SK-N-SH treated with all-trans-retinoic acid at 6 μM for 48 hours (cell line): ENCODE measurements around the gene SHANK2.

ENCODE experiments used
- ATAC-seq: fragments of 200-7000 bp; cut with Tn5 transposase; 3 replicates; pipeline ENCODE4 v1.9.1; 2020; ENCODE audit warnings: mild to moderate bottlenecking, moderate library complexity
- ARNTL ChIP-seq: fragments of 450-650 bp; formaldehyde crosslinking; IDR thresholded peaks from 2 replicates; pipeline ENCODE4 v1.5.0; 2020; ENCODE audit warnings: low read depth, mild to moderate bottlenecking, moderate library complexity, borderline replicate concordance
- BACH2 ChIP-seq: fragments of 250-450 bp; sonication (Bioruptor Pico); IDR thresholded peaks from 2 replicates; pipeline ENCODE4 v1.9.0; 2021; ENCODE audit warnings: mild to moderate bottlenecking, borderline replicate concordance
- ESRRG ChIP-seq: fragments of 250-450 bp; sonication (Bioruptor Pico); IDR thresholded peaks from 2 replicates; pipeline ENCODE4 v1.6.1; 2021; ENCODE audit warnings: mild to moderate bottlenecking
- GLIS3 ChIP-seq: fragments of 250-450 bp; sonication (Bioruptor Pico); IDR thresholded peaks from 2 replicates; pipeline ENCODE4 v1.5.0; 2020; ENCODE audit warnings: mild to moderate bottlenecking, moderate library complexity
- ISL1 ChIP-seq: fragments of 250-450 bp; sonication (Bioruptor Pico); IDR thresholded peaks from 2 replicates; pipeline ENCODE4 v2.1.2; 2022; ENCODE audit warnings: mild to moderate bottlenecking, moderate library complexity
- OSR1 ChIP-seq: fragments of 250-450 bp; sonication (Bioruptor Pico); IDR thresholded peaks from 2 replicates; pipeline ENCODE4 v1.8.0; 2022; ENCODE audit warnings: moderate library complexity, mild to moderate bottlenecking, inconsistent platforms
- PPARA ChIP-seq: fragments of 250-450 bp; sonication (Bioruptor Pico); IDR thresholded peaks from 2 replicates; pipeline ENCODE4 v1.5.0; 2020; ENCODE audit warnings: mild to moderate bottlenecking, borderline replicate concordance
- RARB ChIP-seq: fragments of 250-450 bp; sonication (Bioruptor Pico); IDR thresholded peaks from 2 replicates; pipeline ENCODE4 v1.8.0; 2021; ENCODE audit warnings: mild to moderate bottlenecking, moderate library complexity
- SNAI2 ChIP-seq: fragments of 250-450 bp; sonication (Bioruptor Pico); IDR thresholded peaks from 2 replicates; pipeline ENCODE4 v1.5.0; 2020; ENCODE audit warnings: mild to moderate bottlenecking, moderate library complexity
- TCF4 ChIP-seq: fragments of 250-450 bp; sonication (Bioruptor Pico); IDR thresholded peaks from 2 replicates; pipeline ENCODE4 v1.8.0; 2021; ENCODE audit warnings: mild to moderate bottlenecking, moderate library complexity, borderline replicate concordance
- TOX ChIP-seq: fragments of 250-450 bp; sonication (Bioruptor Pico); IDR thresholded peaks from 2 replicates; pipeline ENCODE4 v1.8.0; 2021; ENCODE audit warnings: mild to moderate bottlenecking, moderate library complexity, borderline replicate concordance
- ZC3H10 ChIP-seq: fragments of 250-450 bp; sonication (Bioruptor Pico); IDR thresholded peaks from 2 replicates; pipeline ENCODE4 v1.5.1; 2021; ENCODE audit warnings: mild to moderate bottlenecking, moderate library complexity
- ZFP3 ChIP-seq: fragments of 250-450 bp; sonication (Bioruptor Pico); IDR thresholded peaks from 2 replicates; pipeline ENCODE4 v1.5.0; 2020; ENCODE audit warnings: mild to moderate bottlenecking, moderate library complexity
- ZFP30 ChIP-seq: fragments of 450-650 bp; formaldehyde crosslinking; IDR thresholded peaks from 2 replicates; pipeline ENCODE4 v1.5.0; 2022; ENCODE audit warnings: mild to moderate bottlenecking, moderate library complexity
- ZNF565 ChIP-seq: fragments of 450-650 bp; formaldehyde crosslinking; conservative IDR thresholded peaks from 2 replicates; pipeline ENCODE4 v1.5.0; 2020; ENCODE audit warnings: low read depth, mild to moderate bottlenecking, moderate library complexity
- ZNF70 ChIP-seq: fragments of 450-650 bp; formaldehyde crosslinking; IDR thresholded peaks from 2 replicates; pipeline ENCODE4 v1.5.0; 2020; ENCODE audit warnings: mild to moderate bottlenecking, moderate library complexity
- ZNF8 ChIP-seq: fragments of 450-650 bp; formaldehyde crosslinking; IDR thresholded peaks from 2 replicates; pipeline ENCODE4 v1.5.0; 2020; ENCODE audit warnings: mild to moderate bottlenecking, moderate library complexity
- TF ChIP-seq, protein P1 (sequence below): fragments of 250-450 bp; sonication (Bioruptor Pico); IDR thresholded peaks from 2 replicates; pipeline ENCODE4 v1.5.1; 2020; ENCODE audit warnings: low read depth, mild to moderate bottlenecking, moderate library complexity
- TF ChIP-seq, protein P2 (sequence below): fragments of 250-450 bp; sonication (Bioruptor Pico); IDR thresholded peaks from 2 replicates; pipeline ENCODE4 v1.5.0; 2020; ENCODE audit warnings: mild to moderate bottlenecking, moderate library complexity
- TF ChIP-seq, protein P3 (sequence below): fragments of 250-450 bp; sonication (Bioruptor Pico); IDR thresholded peaks from 2 replicates; pipeline ENCODE4 v1.5.1; 2021; ENCODE audit warnings: mild to moderate bottlenecking, moderate library complexity
- TF ChIP-seq, protein P4 (sequence below): fragments of 250-450 bp; sonication (Bioruptor Pico); IDR thresholded peaks from 2 replicates; pipeline ENCODE4 v1.8.0; 2021; ENCODE audit warnings: low read depth, mild to moderate bottlenecking, moderate library complexity, borderline replicate concordance
- TF ChIP-seq, protein P5 (sequence below): fragments of 250-450 bp; sonication (Bioruptor Pico); IDR thresholded peaks from 2 replicates; pipeline ENCODE4 v1.8.0; 2020; ENCODE audit warnings: mild to moderate bottlenecking, moderate library complexity, borderline replicate concordance

The SHANK2 gene

DNA sequence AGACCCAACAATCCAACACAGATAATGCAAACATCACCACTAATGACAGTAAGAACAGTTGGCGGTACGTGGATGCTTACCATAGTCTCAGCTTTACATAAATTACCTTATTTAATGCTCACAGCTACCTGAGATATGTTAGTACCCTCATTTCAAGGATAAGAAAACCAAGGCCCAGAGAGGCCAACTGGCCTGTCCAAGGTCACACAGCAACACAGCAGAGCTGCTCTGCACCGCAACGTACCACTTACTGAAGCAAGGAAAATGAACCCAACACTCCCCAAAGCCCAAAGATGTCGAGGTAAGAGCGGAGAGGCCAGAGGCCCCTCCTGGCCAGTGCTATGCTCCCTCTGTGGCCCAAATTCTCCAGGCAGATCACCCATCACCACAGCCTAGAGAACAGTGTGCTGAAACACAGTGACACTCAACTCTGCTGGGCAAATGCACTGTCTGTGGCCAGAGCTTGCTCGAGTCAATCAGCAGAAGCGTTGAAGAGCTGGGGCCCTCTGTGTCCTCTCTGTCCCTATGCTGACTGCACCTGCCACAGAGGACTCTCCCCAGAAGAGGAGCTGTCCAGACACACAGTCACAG, 14.0 kb downstream of the SHANK2 start:
- no peak for ATAC-seq
- no peak for TF ChIP-seq ZFP30 (CRISPR knock-in tag)
- TF ChIP-seq TCF4 = no peak
- TF ChIP-seq ZFP3 (CRISPR knock-in tag) = no peak

DNA sequence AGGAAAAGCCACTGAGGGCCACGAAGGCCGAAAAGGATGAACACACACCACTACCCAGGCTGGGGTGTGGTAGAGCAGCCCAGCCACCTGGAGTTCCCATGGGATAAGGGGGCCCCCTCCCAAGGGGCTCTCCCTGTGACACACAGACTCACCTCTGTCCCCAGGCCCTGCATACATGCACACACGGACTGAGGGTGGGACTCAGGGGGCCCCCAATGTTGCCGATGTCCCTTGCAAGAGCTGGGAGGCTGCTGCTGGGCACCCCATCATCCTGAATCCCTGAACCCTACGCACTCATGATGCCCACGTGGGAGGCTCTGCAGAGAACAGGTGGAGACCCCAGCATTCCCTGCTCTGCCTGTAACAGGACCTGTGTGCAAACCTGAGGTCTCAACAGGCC, 14.5 kb downstream of the SHANK2 start:
- ATAC-seq = no peak
- TF ChIP-seq, protein P1, sequence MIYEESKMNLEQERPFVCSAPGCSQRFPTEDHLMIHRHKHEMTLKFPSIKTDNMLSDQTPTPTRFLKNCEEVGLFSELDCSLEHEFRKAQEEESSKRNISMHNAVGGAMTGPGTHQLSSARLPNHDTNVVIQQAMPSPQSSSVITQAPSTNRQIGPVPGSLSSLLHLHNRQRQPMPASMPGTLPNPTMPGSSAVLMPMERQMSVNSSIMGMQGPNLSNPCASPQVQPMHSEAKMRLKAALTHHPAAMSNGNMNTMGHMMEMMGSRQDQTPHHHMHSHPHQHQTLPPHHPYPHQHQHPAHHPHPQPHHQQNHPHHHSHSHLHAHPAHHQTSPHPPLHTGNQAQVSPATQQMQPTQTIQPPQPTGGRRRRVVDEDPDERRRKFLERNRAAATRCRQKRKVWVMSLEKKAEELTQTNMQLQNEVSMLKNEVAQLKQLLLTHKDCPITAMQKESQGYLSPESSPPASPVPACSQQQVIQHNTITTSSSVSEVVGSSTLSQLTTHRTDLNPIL (CRISPR knock-in tag) = no peak
- TF ChIP-seq, protein P2, sequence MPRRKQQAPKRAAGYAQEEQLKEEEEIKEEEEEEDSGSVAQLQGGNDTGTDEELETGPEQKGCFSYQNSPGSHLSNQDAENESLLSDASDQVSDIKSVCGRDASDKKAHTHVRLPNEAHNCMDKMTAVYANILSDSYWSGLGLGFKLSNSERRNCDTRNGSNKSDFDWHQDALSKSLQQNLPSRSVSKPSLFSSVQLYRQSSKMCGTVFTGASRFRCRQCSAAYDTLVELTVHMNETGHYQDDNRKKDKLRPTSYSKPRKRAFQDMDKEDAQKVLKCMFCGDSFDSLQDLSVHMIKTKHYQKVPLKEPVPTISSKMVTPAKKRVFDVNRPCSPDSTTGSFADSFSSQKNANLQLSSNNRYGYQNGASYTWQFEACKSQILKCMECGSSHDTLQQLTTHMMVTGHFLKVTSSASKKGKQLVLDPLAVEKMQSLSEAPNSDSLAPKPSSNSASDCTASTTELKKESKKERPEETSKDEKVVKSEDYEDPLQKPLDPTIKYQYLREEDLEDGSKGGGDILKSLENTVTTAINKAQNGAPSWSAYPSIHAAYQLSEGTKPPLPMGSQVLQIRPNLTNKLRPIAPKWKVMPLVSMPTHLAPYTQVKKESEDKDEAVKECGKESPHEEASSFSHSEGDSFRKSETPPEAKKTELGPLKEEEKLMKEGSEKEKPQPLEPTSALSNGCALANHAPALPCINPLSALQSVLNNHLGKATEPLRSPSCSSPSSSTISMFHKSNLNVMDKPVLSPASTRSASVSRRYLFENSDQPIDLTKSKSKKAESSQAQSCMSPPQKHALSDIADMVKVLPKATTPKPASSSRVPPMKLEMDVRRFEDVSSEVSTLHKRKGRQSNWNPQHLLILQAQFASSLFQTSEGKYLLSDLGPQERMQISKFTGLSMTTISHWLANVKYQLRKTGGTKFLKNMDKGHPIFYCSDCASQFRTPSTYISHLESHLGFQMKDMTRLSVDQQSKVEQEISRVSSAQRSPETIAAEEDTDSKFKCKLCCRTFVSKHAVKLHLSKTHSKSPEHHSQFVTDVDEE (CRISPR knock-in tag) = no peak
- TF ChIP-seq, protein P3, sequence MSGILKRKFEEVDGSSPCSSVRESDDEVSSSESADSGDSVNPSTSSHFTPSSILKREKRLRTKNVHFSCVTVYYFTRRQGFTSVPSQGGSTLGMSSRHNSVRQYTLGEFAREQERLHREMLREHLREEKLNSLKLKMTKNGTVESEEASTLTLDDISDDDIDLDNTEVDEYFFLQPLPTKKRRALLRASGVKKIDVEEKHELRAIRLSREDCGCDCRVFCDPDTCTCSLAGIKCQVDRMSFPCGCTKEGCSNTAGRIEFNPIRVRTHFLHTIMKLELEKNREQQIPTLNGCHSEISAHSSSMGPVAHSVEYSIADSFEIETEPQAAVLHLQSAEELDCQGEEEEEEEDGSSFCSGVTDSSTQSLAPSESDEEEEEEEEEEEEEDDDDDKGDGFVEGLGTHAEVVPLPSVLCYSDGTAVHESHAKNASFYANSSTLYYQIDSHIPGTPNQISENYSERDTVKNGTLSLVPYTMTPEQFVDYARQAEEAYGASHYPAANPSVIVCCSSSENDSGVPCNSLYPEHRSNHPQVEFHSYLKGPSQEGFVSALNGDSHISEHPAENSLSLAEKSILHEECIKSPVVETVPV (CRISPR knock-in tag) = no peak
- TF ChIP-seq ISL1 (CRISPR knock-in tag) (no peak), OSR1 (CRISPR knock-in tag) (no peak)
- TF ChIP-seq, protein P4, sequence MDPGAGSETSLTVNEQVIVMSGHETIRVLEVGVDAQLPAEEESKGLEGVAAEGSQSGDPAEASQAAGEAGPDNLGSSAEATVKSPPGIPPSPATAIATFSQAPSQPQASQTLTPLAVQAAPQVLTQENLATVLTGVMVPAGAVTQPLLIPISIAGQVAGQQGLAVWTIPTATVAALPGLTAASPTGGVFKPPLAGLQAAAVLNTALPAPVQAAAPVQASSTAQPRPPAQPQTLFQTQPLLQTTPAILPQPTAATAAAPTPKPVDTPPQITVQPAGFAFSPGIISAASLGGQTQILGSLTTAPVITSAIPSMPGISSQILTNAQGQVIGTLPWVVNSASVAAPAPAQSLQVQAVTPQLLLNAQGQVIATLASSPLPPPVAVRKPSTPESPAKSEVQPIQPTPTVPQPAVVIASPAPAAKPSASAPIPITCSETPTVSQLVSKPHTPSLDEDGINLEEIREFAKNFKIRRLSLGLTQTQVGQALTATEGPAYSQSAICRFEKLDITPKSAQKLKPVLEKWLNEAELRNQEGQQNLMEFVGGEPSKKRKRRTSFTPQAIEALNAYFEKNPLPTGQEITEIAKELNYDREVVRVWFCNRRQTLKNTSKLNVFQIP (CRISPR knock-in tag) = no peak

DNA sequence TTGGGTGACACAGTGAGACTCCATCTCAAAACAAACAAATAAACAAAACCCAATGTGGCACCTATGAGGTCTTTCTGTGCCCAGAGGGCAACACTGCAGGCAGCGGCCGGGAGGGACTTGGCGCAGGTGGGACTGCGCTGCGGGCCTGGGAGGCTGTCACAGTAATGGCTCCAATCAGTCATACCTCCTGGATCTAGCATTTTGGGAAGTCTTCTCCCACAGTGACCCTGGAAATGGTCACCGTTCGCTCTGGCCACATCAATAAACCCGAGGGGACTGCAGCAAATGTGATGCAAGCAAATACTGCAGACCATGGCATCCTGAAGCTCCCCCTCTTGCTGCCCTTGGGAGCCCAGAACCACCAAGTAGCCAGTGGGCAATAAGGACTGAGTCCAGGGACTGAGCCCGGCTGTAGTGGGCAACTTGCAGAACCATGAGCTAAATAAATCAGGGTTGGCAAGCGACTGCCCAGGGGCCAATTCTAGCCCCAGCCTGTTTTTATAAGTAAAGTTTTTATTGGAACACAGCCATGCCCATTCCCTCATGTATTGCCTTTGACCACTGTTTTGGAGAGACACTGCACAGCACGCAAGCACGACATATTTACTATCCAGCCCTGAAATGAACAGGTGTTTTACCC, 15.4 kb downstream of the SHANK2 start:
- ATAC-seq = no peak
- no peak for TF ChIP-seq ZNF70 (CRISPR knock-in tag)
- TF ChIP-seq, protein P5, sequence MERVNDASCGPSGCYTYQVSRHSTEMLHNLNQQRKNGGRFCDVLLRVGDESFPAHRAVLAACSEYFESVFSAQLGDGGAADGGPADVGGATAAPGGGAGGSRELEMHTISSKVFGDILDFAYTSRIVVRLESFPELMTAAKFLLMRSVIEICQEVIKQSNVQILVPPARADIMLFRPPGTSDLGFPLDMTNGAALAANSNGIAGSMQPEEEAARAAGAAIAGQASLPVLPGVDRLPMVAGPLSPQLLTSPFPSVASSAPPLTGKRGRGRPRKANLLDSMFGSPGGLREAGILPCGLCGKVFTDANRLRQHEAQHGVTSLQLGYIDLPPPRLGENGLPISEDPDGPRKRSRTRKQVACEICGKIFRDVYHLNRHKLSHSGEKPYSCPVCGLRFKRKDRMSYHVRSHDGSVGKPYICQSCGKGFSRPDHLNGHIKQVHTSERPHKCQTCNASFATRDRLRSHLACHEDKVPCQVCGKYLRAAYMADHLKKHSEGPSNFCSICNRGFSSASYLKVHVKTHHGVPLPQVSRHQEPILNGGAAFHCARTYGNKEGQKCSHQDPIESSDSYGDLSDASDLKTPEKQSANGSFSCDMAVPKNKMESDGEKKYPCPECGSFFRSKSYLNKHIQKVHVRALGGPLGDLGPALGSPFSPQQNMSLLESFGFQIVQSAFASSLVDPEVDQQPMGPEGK = no peak
- no peak for TF ChIP-seq ZNF565 (CRISPR knock-in tag)
- TF ChIP-seq ISL1 (CRISPR knock-in tag) = no peak
- TF ChIP-seq, protein P3 (CRISPR knock-in tag) = no peak
- TF ChIP-seq BACH2 (CRISPR knock-in tag) = no peak
- no peak for TF ChIP-seq ESRRG (CRISPR knock-in tag)
- TF ChIP-seq RARB (CRISPR knock-in tag) = no peak
- TF ChIP-seq, protein P2 (CRISPR knock-in tag) = no peak
- TF ChIP-seq ZNF8 (CRISPR knock-in tag) = no peak
- TF ChIP-seq, protein P1 (CRISPR knock-in tag) = no peak
- TF ChIP-seq SNAI2 (CRISPR knock-in tag) = no peak
- no peak for TF ChIP-seq TCF4
- no peak for TF ChIP-seq GLIS3 (CRISPR knock-in tag)
- TF ChIP-seq TOX (CRISPR knock-in tag) = no peak
- TF ChIP-seq ZC3H10 (CRISPR knock-in tag) = no peak
- TF ChIP-seq ARNTL = no peak
- no peak for TF ChIP-seq PPARA (CRISPR knock-in tag)
